Spleen (tissue), 11 donors: ENCODE measurements around the gene CCL16. TPM values are rescaled to one million over a fixed set of nuclear protein-coding genes. Genes with fewer than 3 reads are reported as not detected.

ENCODE experiments used
- DNase-seq: peaks from one replicate; pipeline ENCODE4 v3.0.0-alpha.2; 2020
- H3K27ac ChIP-seq, 8 donors: fragments of 200-600 bp; sonication (generic) in 7 of 8; 1 replicate in 4 of 8; 2 replicates in 4 of 8; pipeline versions ENCODE4 v1.5.0 to v1.8.0; 2016 to 2021; ENCODE audit warnings: inconsistent platforms in 4 of 8, mild to moderate bottlenecking in 4 of 8, moderate library complexity in 1 of 8
- H3K27me3 ChIP-seq, 7 donors: fragments of 200-600 bp; sonication (generic) in 6 of 7; replicated peaks in 1 of 7; 1 replicate in 4 of 7; 2 replicates in 3 of 7; pipeline versions ENCODE4 v1.5.0 to v1.8.0; 2016 to 2021; ENCODE audit warnings: inconsistent platforms in 3 of 7, mild to moderate bottlenecking in 1 of 7
- H3K36me3 ChIP-seq, 6 donors: fragments of 200-600 bp; sonication (generic) in 5 of 6; 1 replicate in 4 of 6; 2 replicates in 2 of 6; pipeline versions ENCODE4 v1.5.0 to v1.8.0; 2016 to 2021; ENCODE audit warnings: inconsistent platforms in 2 of 6
- H3K4me1 ChIP-seq, 6 donors: fragments of 200-600 bp; sonication (generic) in 5 of 6; 1 replicate in 3 of 6; 2 replicates in 3 of 6; pipeline versions ENCODE4 v1.5.0 to v1.8.0; 2016 to 2021; ENCODE audit warnings: inconsistent platforms in 3 of 6
- H3K4me3 ChIP-seq, 8 donors: fragments of 200-600 bp; sonication (generic) in 7 of 8; 1 replicate in 4 of 8; 2 replicates in 4 of 8; pipeline versions ENCODE4 v1.5.0 to v1.8.0; 2016 to 2021; ENCODE audit warnings: inconsistent platforms in 4 of 8, mild to moderate bottlenecking in 4 of 8, moderate library complexity in 2 of 8
- H3K9me3 ChIP-seq, 8 donors: fragments of 200-600 bp; sonication (generic) in 7 of 8; 1 replicate in 4 of 8; 2 replicates in 4 of 8; pipeline versions ENCODE4 v1.5.0 to v1.8.0; 2016 to 2021; ENCODE audit warnings: inconsistent platforms in 4 of 8
- CTCF ChIP-seq, 11 experiments: fragments of 200-600 bp in 7 of 11; fragments of 450-650 bp in 4 of 11; sonication (generic) in 4 of 11; IDR thresholded peaks in 8 of 11; conservative IDR thresholded peaks in 3 of 11; 1 replicate in 7 of 11; 2 replicates in 4 of 11; pipeline versions ENCODE4 v1.4.0 to v1.8.0; 2016 to 2021; ENCODE audit warnings: antibody characterized with exemption in 11 of 11, inconsistent platforms in 4 of 11, mild to moderate bottlenecking in 1 of 11
- POLR2A ChIP-seq, 3 donors: fragments of 450-650 bp; IDR thresholded peaks; one replicate each; pipeline ENCODE4 v1.5.1; 2017; ENCODE audit warnings: antibody characterized with exemption in 3 of 3, mild to moderate bottlenecking in 1 of 3
- POLR2AphosphoS5 ChIP-seq, 3 donors: sonication (generic); formaldehyde crosslinking; IDR thresholded peaks; one replicate each; pipeline ENCODE4 v1.5.1; 2017; ENCODE audit warnings: antibody characterized with exemption in 3 of 3
- WGBS, 5 donors: extraction: QIAGEN DNeasy Blood & Tissue Kit in 3 of 5; methylation state at CpG; one replicate each; pipeline versions ENCODE4 v1.1.5 to v1.1.7; 2013 to 2018; 5-methylcytosine and 5-hydroxymethylcytosine counted together
- intact Hi-C: fragments of 100-400 bp; cut with DNase I; formaldehyde crosslinking; loops from one replicate; pipeline ENCODE4 v1.15.0; 2023; ENCODE audit warnings: low total_unique reads
- polyA plus RNA-seq, 3 donors: library from polyadenylated mRNA; stranded (reverse); fragments of 200-250 nt; gene quantifications; one replicate each; pipeline ENCODE4 v1.2.1, GENCODE V29; 2013
- total RNA-seq, 7 donors: library from RNA; depleted of rRNA in 3 of 7; stranded (reverse); fragments of >200 nt in 3 of 7; fragmentation: NEBNext Ultra II Directional in 4 of 7; extraction: Animal tissue kit (Norgen Biotek cat#: 25700) in 4 of 7; gene quantifications; one replicate each; pipeline versions ENCODE4 v1.1.0 to v1.2.1, GENCODE V29; 2016 to 2021
- donor health status: healthy with polysubstance abuse.
- donor health status: DM: no; HTN: no; CAD: no; lungs with moderate emphysema.
- donor health status: DM: no; HTN: no; CAD: no.
- donor health status: Bipolar disorder and iron deficiency.
- donor health status: healthy.
- donor health status: DM: no; HTN: no; CAD: no.
- donor health status: DM: yes; HTN: yes; CAD: no.

CCL16 gene
- total and polyA plus RNA-seq, 10 donors, result 0.27 to 8.4 (median 1.7) TPM

DNA sequence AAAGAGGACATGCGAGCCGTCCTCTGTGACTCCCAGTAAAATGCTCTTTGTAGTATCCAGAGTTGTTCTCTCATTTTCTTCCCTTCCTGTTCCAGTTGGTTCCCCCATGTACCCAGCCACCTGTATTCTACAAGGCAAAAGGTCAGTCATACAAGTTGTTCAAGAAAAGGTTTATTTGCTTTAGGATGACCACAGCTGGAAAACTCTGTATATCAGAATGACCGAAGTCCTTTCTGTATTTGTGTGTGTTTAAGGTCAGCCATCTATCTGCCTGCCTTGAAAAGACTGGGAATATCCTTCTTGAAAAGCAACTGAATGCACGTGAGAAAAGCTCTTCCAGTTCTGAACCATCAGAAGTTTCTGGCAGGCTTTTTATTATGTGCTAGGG lies 8.4 kb downstream of the CCL16 start:
- Histone ChIP-seq H3K9me3 (no peaks in the 10 kb centered on the region), H3K4me3 (no peak overlapping the region), H3K4me1 (peaks cover 6 to 51% (median 27%) of the 10 kb centered on the region in 6 donors), H3K27ac (peak overlapping the region in 2 of 8 donors; percentile 28 to 39), H3K27me3 (peaks cover 0 to 7% (median 0%) of the 10 kb centered on the region in 7 donors), H3K36me3 (no peaks in the 10 kb centered on the region)
- no peak for DNase-seq
- TF ChIP-seq POLR2A (IDR thresholded peaks at IDR 0.05), result no peak
- TF ChIP-seq POLR2AphosphoS5 (IDR thresholded peaks at IDR 0.05), result no peak
- no peak for TF ChIP-seq CTCF (IDR thresholded peaks at IDR 0.05 in 8 of 11, conservative IDR thresholded peaks at IDR 0.05 in 3 of 11)
- intact Hi-C loops, result loop anchor here (5.0 to 10.0 kb wide), 2 partner anchors 174 to 512 kb away; partner anchors contain the start of gene ZNHIT3
- WGBS, 5 donors, result 74 to 92% (median 90%) methylated on average over 4 of the region's 4 CpGs

DNA sequence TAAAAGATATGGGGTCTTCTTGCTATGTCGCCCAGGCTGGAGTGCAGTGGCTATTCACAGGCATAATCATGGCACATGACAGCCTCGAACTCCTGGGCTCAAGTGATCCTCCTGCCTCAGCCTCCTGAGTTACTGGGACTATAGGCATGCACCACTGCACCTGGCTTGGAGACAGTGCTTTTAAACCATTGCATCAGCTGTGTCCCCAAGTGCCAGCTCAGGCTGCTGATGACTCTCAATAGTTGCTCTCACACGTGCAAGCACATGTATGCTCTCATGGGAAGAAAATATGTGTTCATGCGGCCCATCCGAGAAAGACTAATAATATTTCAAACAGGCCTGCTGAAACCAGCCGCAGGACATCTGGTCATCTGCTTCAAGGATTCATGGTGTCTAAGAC lies 8.8 kb downstream of the CCL16 start:
- intact Hi-C loops, result loop anchor here (5.0 to 10.0 kb wide), 2 partner anchors 175 to 512 kb away; partner anchors contain the start of gene ZNHIT3
- TF ChIP-seq POLR2AphosphoS5 (IDR thresholded peaks at IDR 0.05), result no peak
- no peak for TF ChIP-seq POLR2A (IDR thresholded peaks at IDR 0.05)
- TF ChIP-seq CTCF (IDR thresholded peaks at IDR 0.05 in 8 of 11, conservative IDR thresholded peaks at IDR 0.05 in 3 of 11), result no peak
- no peak for DNase-seq
- H3K9me3 ChIP-seq, result no peaks in the 10 kb centered on the region
- H3K27ac ChIP-seq, result no peak overlapping the region
- H3K4me1 ChIP-seq, result peaks cover 6 to 51% (median 27%) of the 10 kb centered on the region in 6 donors
- no peaks in the 10 kb centered on the region for H3K36me3 ChIP-seq
- peaks cover 0 to 7% (median 0%) of the 10 kb centered on the region in 7 donors for H3K27me3 ChIP-seq
- no peak overlapping the region for H3K4me3 ChIP-seq
- WGBS, 5 donors, result 88 to 96% (median 89%) methylated on average over 6 of the region's 6 CpGs

- Histone ChIP-seq H3K36me3 (no peaks in the 10 kb centered on the region), H3K27ac (peak overlapping the region in 1 of 8 donors; percentile 4), H3K9me3 (no peaks in the 10 kb centered on the region), H3K4me1 (peaks cover 6 to 47% (median 27%) of the 10 kb centered on the region in 6 donors), H3K27me3 (peaks cover 0 to 7% (median 0%) of the 10 kb centered on the region in 7 donors), H3K4me3 (no peak overlapping the region)
- TF ChIP-seq POLR2AphosphoS5 (IDR thresholded peaks at IDR 0.05), result no peak
- TF ChIP-seq POLR2A (IDR thresholded peaks at IDR 0.05), result no peak
- no peak for TF ChIP-seq CTCF (IDR thresholded peaks at IDR 0.05 in 8 of 11, conservative IDR thresholded peaks at IDR 0.05 in 3 of 11)
- DNase-seq, result no peak
- intact Hi-C loops, result loop anchor here (5.0 to 10.0 kb wide), 2 partner anchors 175 to 513 kb away; partner anchors contain the start of gene ZNHIT3
- WGBS, 5 donors, result 83 to 98% (median 92%) methylated on average over 1 of the region's 1 CpG
These were observed 9.2 kb downstream of the CCL16 start for GRCh38 chr17:35972066-35972465.

GRCh38 chr17:35969558-35970380 lies 11.5 kb downstream of the CCL16 start:
- WGBS, 5 donors, result 40 to 48% (median 40%) methylated on average over 8 of the region's 8 CpGs
- H3K27ac ChIP-seq, result no peak overlapping the region
- DNase-seq, result peak; percentile 84
- H3K4me3 ChIP-seq, result no peak overlapping the region
- intact Hi-C loops, result loop anchor here (5.0 to 10.0 kb wide), 2 partner anchors 178 to 515 kb away; partner anchors contain the start of gene ZNHIT3
- no peaks in the 10 kb centered on the region for H3K36me3 ChIP-seq
- peaks cover 6 to 30% (median 16%) of the 10 kb centered on the region in 6 donors for H3K4me1 ChIP-seq
- no peaks in the 10 kb centered on the region for H3K9me3 ChIP-seq
- H3K27me3 ChIP-seq, result peaks cover 0 to 7% (median 0%) of the 10 kb centered on the region in 7 donors
- TF ChIP-seq POLR2A (IDR thresholded peaks at IDR 0.05) (no peak), CTCF (IDR thresholded peaks at IDR 0.05 in 8 of 11, conservative IDR thresholded peaks at IDR 0.05 in 3 of 11) (peak; percentile 73 to 93 (median 86))
